Measurements from ENCODE around the gene OCSTAMP. TPM values are rescaled to one million over a fixed set of nuclear protein-coding genes. Genes with fewer than 3 reads are reported as not detected.

OCSTAMP gene
- total RNA-seq, 6 experiments from 2014 or later: not detected

GRCh38 chr20:46546298-46546697, 4.2 kb downstream of the OCSTAMP start:
- Histone ChIP-seq H3K9me3 (no peaks in the 10 kb centered on the region), H3K27me3 (no peaks in the 10 kb centered on the region), H3K4me3 (no peak overlapping the region), H3K36me3 (no peaks in the 10 kb centered on the region), H3K4me1 (no peaks in the 10 kb centered on the region), H3K27ac (no peak overlapping the region)
- ATAC-seq: no peak
- 72% methylated on average over 3 of the region's 3 CpGs for WGBS (ENCODE audit: insufficient coverage, low coverage, low lambda C conversion rate, missing lambda C conversion rate)
- DNase-seq: no peak
- TF ChIP-seq, protein P1, sequence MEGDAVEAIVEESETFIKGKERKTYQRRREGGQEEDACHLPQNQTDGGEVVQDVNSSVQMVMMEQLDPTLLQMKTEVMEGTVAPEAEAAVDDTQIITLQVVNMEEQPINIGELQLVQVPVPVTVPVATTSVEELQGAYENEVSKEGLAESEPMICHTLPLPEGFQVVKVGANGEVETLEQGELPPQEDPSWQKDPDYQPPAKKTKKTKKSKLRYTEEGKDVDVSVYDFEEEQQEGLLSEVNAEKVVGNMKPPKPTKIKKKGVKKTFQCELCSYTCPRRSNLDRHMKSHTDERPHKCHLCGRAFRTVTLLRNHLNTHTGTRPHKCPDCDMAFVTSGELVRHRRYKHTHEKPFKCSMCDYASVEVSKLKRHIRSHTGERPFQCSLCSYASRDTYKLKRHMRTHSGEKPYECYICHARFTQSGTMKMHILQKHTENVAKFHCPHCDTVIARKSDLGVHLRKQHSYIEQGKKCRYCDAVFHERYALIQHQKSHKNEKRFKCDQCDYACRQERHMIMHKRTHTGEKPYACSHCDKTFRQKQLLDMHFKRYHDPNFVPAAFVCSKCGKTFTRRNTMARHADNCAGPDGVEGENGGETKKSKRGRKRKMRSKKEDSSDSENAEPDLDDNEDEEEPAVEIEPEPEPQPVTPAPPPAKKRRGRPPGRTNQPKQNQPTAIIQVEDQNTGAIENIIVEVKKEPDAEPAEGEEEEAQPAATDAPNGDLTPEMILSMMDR (IDR thresholded peaks at IDR 0.05): no peak
- TF ChIP-seq POLR2A (IDR thresholded peaks at IDR 0.05): no peak
- intact Hi-C loops (cut with DNase I): no loop called here

DNA sequence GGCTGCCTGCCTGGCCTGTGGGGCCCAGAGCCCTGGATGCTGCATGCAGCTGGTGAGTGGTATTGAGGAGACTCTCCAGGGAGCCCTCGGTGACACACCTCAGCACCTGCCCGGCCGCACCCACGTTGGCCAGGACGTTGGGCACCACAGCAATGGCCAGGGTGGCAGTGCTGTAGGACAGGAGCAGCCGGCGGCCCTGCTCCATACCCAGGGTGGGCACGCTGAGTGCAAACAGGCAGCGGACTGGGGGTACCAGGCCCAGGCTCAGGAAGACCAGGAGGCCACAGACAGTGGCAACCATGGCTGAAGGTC, 4.7 kb downstream of the OCSTAMP start:
- TF ChIP-seq, protein P1 (IDR thresholded peaks at IDR 0.05): no peak
- no peak for TF ChIP-seq POLR2A (IDR thresholded peaks at IDR 0.05)
- Histone ChIP-seq H3K4me1 (no peaks in the 10 kb centered on the region), H3K27ac (no peak overlapping the region), H3K9me3 (no peaks in the 10 kb centered on the region), H3K36me3 (no peaks in the 10 kb centered on the region), H3K4me3 (no peak overlapping the region), H3K27me3 (no peaks in the 10 kb centered on the region)
- ATAC-seq: no peak
- intact Hi-C loops (cut with DNase I): no loop called here
- no CpG with 5 or more reads among the region's 9 CpGs for WGBS (ENCODE audit: insufficient coverage, low coverage, low lambda C conversion rate, missing lambda C conversion rate)
- no peak for DNase-seq

- H3K27me3 ChIP-seq: no peaks in the 10 kb centered on the region
Observed at GRCh38 chr20:46545077-46545826, 5.2 kb downstream of the OCSTAMP start.

GRCh38 chr20:46544576-46544975, 5.9 kb downstream of the OCSTAMP start:
- H3K27me3 ChIP-seq: no peaks in the 10 kb centered on the region
- no peaks in the 10 kb centered on the region for H3K4me1 ChIP-seq
- no peaks in the 10 kb centered on the region for H3K36me3 ChIP-seq
- no peak overlapping the region for H3K27ac ChIP-seq
- intact Hi-C loops (cut with DNase I): no loop called here
- 45% methylated on average over 3 of the region's 3 CpGs for WGBS (ENCODE audit: insufficient coverage, low coverage, low lambda C conversion rate, missing lambda C conversion rate)
- ATAC-seq (peak; percentile 26 to 64 (median 46)), DNase-seq (no peak)
- TF ChIP-seq POLR2A (IDR thresholded peaks at IDR 0.05): no peak
- TF ChIP-seq, protein P1 (IDR thresholded peaks at IDR 0.05): peak in 2 of 4 donors; percentile 16 to 31
- H3K4me3 ChIP-seq: no peak overlapping the region
- no peaks in the 10 kb centered on the region for H3K9me3 ChIP-seq

More at GRCh38 chr20:46545077-46545826, 5.2 kb downstream of the OCSTAMP start:
- TF ChIP-seq POLR2A (IDR thresholded peaks at IDR 0.05): no peak
- TF ChIP-seq, protein P1 (IDR thresholded peaks at IDR 0.05): no peak
- intact Hi-C loops (cut with DNase I): no loop called here
- no peaks in the 10 kb centered on the region for H3K9me3 ChIP-seq
- peak in 1 of 4 donors; percentile 35 for ATAC-seq
- H3K4me1 ChIP-seq: no peaks in the 10 kb centered on the region
- no peak for DNase-seq
- no peak overlapping the region for H3K4me3 ChIP-seq
- WGBS (ENCODE audit: insufficient coverage, low coverage, low lambda C conversion rate, missing lambda C conversion rate): 77% methylated on average over 4 of the region's 14 CpGs
- no peak overlapping the region for H3K27ac ChIP-seq
- no peaks in the 10 kb centered on the region for H3K36me3 ChIP-seq

Measured in right lobe of liver (tissue), 6 donors.